Spinal cord (tissue), 10 donors: Measurements from ENCODE around the gene DNLZ. TPM values are rescaled to one million over a fixed set of nuclear protein-coding genes. Genes with fewer than 3 reads are reported as not detected.
"Not testable (repeated sequence)": the region's sequence is repeated elsewhere in the genome, so short reads cannot be mapped to it uniquely, and the experiment has no call there.

Experiments used
- DNase-seq, 6 donors: peaks; one replicate each; pipeline versions ENCODE4 v3.0.0 to v3.0.0-alpha.2; 2013 to 2015; ENCODE audit warnings: low spot score in 6 of 6, low read depth in 4 of 6
- H3K27ac ChIP-seq: one replicate; pipeline ENCODE4 v1.5.1; 2013; ENCODE audit warnings: low read depth, low read length, control low read depth
- H3K27me3 ChIP-seq: one replicate; pipeline ENCODE4 v1.6.1; 2013; ENCODE audit warnings: low read length; ENCODE audit not compliant: control insufficient read depth, insufficient read depth
- H3K36me3 ChIP-seq: one replicate; pipeline ENCODE4 v1.6.1; 2013; ENCODE audit warnings: low read length; ENCODE audit not compliant: control insufficient read depth, insufficient read depth
- H3K4me1 ChIP-seq: one replicate; pipeline ENCODE4 v1.6.1; 2013; ENCODE audit warnings: low read length; ENCODE audit not compliant: control insufficient read depth, insufficient read depth
- H3K4me3 ChIP-seq: one replicate; pipeline ENCODE4 v1.5.1; 2013; ENCODE audit warnings: low read depth, low read length, control low read depth
- H3K9me3 ChIP-seq: one replicate; pipeline ENCODE4 v1.6.1; 2013; ENCODE audit warnings: low read length; ENCODE audit not compliant: control insufficient read depth, insufficient read depth
- WGBS: methylation state at CpG from one replicate; pipeline ENCODE4 v1.1.5; 2013; ENCODE audit warnings: missing lambda C conversion rate; ENCODE audit not compliant: insufficient coverage; 5-methylcytosine and 5-hydroxymethylcytosine counted together
- polyA plus RNA-seq, 2 donors: library from polyadenylated mRNA; unstranded; fragments of 120-200 nt; gene quantifications; one replicate each; pipeline ENCODE4 v1.2.1, GENCODE V29; 2013; ENCODE audit not compliant: insufficient read length in 2 of 2
- total RNA-seq, 2 donors: library from RNA; depleted of rRNA in 1 of 2; stranded (reverse); fragments of 120-200 nt in 1 of 2; fragments of >200 nt in 1 of 2; gene quantifications; one replicate each; pipeline versions ENCODE4 v1.2.3 to v1.2.4, GENCODE V29; 2013 to 2014
- donor health status: healthy.

The DNLZ gene
- total and polyA plus RNA-seq, 4 donors, result 6.2 to 35.6 (median 29.3) TPM

GRCh38 chr9:136354592-136355085, 8.9 kb downstream of the DNLZ start:
- H3K27ac ChIP-seq, result peak overlapping the region; percentile 40
- H3K4me3 ChIP-seq, result no peak overlapping the region
- peaks cover 96% of the 10 kb centered on the region for H3K36me3 ChIP-seq
- no peaks in the 10 kb centered on the region for H3K9me3 ChIP-seq
- H3K4me1 ChIP-seq, result peaks cover 11% of the 10 kb centered on the region
- H3K27me3 ChIP-seq, result no peaks in the 10 kb centered on the region
- 62% methylated on average over 12 of the region's 17 CpGs for WGBS
- no peak for DNase-seq

GRCh38 chr9:136353757-136354488, 9.6 kb downstream of the DNLZ start:
- H3K36me3 ChIP-seq, result peaks cover 96% of the 10 kb centered on the region
- no peaks in the 10 kb centered on the region for H3K27me3 ChIP-seq
- H3K9me3 ChIP-seq, result no peaks in the 10 kb centered on the region
- H3K4me1 ChIP-seq, result peaks cover 18% of the 10 kb centered on the region
- WGBS, result 69% methylated on average over 12 of the region's 13 CpGs
- no peak overlapping the region for H3K4me3 ChIP-seq
- H3K27ac ChIP-seq, result no peak overlapping the region
- DNase-seq, result no peak

DNA sequence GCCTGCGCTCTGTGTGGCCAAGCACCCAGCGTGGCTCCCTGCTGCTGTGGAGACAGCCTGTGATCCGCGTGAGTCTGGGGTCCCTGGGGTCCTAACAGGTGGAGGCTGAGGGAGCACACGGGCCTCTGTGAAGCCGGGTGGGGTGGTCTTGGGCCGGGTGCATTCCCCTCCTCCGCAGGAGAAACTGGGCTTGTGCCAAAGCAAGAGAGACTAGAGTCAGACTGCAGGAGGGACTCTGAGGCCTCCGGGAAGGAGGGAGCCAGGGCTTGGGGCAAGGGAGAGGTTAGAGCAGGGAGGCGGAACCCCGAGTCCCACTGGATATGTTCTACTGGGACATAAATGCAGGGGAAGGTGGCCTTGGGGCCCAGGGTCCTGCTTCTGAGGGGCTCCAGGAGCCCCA, 10.5 kb downstream of the DNLZ start:
- no peak overlapping the region for H3K27ac ChIP-seq
- no peaks in the 10 kb centered on the region for H3K9me3 ChIP-seq
- H3K4me3 ChIP-seq, result no peak overlapping the region
- no peak for DNase-seq
- WGBS, result 88% methylated on average over 11 of the region's 11 CpGs
- peaks cover 96% of the 10 kb centered on the region for H3K36me3 ChIP-seq
- no peaks in the 10 kb centered on the region for H3K27me3 ChIP-seq
- peaks cover 26% of the 10 kb centered on the region for H3K4me1 ChIP-seq

DNA sequence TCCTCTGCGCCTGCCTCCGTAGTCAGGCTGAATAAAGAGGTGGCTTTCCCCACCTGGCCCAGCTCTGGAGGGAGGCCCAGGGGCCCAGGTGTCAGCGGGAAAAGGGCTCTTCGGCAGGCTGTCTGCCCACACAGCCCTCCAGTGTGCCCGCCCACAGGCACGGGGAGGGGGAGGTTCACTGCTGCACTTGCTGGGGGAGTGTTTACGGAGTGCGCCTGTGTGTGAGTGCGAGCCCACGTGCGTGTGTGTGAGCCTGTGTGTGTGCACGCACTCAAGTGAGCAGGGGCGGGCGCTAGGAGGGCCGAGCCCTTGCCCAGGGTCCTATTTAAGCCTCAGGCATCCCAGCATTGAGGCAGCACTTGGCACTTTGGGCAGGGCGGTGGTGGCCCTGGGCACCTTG, 10.9 kb downstream of the DNLZ start:
- Histone ChIP-seq H3K27ac (no peak overlapping the region), H3K4me3 (no peak overlapping the region), H3K9me3 (no peaks in the 10 kb centered on the region), H3K4me1 (peaks cover 30% of the 10 kb centered on the region), H3K36me3 (peaks cover 96% of the 10 kb centered on the region), H3K27me3 (no peaks in the 10 kb centered on the region)
- DNase-seq, result no peak
- WGBS, result 78% methylated on average over 16 of the region's 16 CpGs

DNA sequence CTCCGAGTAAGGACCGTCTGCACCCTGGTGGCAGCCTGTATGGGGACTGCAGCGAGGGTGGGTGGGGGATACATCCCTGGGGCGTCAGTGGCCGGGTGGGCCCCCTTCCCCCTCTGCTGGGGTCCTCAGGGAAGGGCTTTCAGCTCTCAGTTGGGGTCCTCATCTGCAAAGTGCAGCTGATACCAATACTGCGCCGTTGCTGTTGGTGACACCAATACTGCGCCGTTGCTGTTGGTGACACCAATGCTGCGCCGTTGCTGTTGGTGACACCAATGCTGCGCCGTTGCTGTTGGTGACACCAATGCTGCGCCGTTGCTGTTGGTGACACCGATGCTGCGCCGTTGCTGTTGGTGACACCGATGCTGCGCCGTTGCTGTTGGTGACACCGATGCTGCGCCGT, 11.7 kb downstream of the DNLZ start:
- WGBS, result 96% methylated on average over 9 of the region's 24 CpGs
- Histone ChIP-seq H3K4me1 (peaks cover 38% of the 10 kb centered on the region), H3K36me3 (peaks cover 94% of the 10 kb centered on the region)
- H3K27me3 ChIP-seq, H3K4me3 ChIP-seq, H3K27ac ChIP-seq, H3K9me3 ChIP-seq, DNase-seq: not testable (repeated sequence)

GRCh38 chr9:136351252-136351800, 12.2 kb downstream of the DNLZ start:
- DNase-seq, result no peak
- Histone ChIP-seq H3K4me1 (peaks cover 44% of the 10 kb centered on the region), H3K27ac (no peak overlapping the region), H3K4me3 (no peak overlapping the region), H3K36me3 (peaks cover 94% of the 10 kb centered on the region), H3K27me3 (no peaks in the 10 kb centered on the region), H3K9me3 (no peaks in the 10 kb centered on the region)
- 84% methylated on average over 11 of the region's 11 CpGs for WGBS

DNA sequence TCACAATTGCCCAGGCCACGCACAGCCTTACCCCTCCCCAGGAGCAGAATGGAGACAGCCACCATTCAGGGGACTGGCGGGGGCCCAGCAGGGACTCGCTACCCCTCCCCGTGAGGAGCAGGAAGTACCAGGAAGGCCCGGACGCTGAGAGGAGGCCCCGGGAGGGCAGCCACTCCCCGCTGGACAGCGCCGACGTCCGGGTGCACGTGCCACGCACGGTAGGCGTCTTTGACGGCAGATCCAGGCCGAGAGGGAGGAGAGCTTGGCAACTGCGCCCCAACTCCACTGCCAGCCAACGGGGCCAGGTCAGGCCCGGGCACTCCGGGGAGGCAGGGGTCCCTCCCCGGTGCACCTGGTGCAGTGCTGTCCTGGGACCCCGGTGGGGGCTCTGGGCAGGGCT, 14.0 kb downstream of the DNLZ start:
- H3K4me3 ChIP-seq, result no peak overlapping the region
- peaks cover 62% of the 10 kb centered on the region for H3K4me1 ChIP-seq
- no peaks in the 10 kb centered on the region for H3K9me3 ChIP-seq
- no peak overlapping the region for H3K27ac ChIP-seq
- H3K27me3 ChIP-seq, result no peaks in the 10 kb centered on the region
- 85% methylated on average over 23 of the region's 24 CpGs for WGBS
- DNase-seq, result no peak
- H3K36me3 ChIP-seq, result peaks cover 98% of the 10 kb centered on the region

GRCh38 chr9:136348691-136349090, 14.9 kb downstream of the DNLZ start:
- WGBS, result 66% methylated on average over 9 of the region's 14 CpGs
- H3K9me3 ChIP-seq, result no peaks in the 10 kb centered on the region
- H3K4me1 ChIP-seq, result peaks cover 69% of the 10 kb centered on the region
- DNase-seq, result no peak
- H3K4me3 ChIP-seq, result no peak overlapping the region
- H3K36me3 ChIP-seq, result peaks cover 97% of the 10 kb centered on the region
- H3K27ac ChIP-seq, result no peak overlapping the region
- H3K27me3 ChIP-seq, result no peaks in the 10 kb centered on the region

DNA sequence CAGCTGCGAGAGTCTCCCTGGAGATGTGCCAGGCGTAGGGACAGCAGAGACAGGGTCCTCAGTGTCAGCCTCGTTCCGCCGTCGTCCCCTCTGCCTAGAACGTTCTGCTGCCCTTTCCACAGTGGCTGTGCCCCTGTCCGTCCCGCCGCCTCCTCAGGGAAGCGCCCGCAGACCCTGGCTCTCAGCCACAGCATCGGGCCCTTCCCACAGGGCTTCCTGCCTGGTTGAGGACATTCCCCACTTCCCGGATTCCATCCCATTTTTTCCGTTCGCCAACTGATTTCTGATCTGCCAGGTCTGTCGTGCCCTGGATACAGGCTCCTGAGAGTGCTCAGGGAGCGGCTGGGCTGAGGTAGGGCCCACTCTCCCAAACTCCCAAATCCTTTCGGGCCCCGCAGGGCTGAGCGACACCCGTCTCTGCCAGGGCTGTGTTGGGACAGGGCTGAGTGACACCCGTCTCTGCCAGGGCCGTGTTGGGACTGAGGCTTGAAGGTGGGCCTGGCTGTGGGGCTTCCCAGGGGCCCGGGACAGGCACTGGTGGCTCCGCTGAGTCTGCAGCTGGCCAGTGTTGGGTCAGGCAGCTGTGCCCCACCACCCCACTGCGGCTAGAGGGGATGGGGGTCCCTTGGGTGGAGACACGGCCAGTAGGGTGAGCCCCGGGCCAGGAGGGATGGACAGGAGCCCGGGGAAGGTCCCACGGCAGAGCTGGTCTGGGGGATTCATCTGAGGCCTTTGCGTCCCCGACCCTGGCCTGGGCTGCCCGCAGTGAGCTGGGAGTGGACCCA, 15.9 kb downstream of the DNLZ start:
- H3K36me3 ChIP-seq, result peaks cover 97% of the 10 kb centered on the region
- DNase-seq, result peak in 1 of 6 donors; percentile 59
- no peaks in the 10 kb centered on the region for H3K27me3 ChIP-seq
- no peak overlapping the region for H3K27ac ChIP-seq
- no peaks in the 10 kb centered on the region for H3K9me3 ChIP-seq
- peaks cover 76% of the 10 kb centered on the region for H3K4me1 ChIP-seq
- WGBS, result 71% methylated on average over 30 of the region's 34 CpGs
- no peak overlapping the region for H3K4me3 ChIP-seq
